CD4-positive, alpha-beta T cell treated with Interleukin-17A for 1 hour (primary cell): Measurements from ENCODE around the gene OLFML2A.
"Not testable (repeated sequence)": the region's sequence is repeated elsewhere in the genome, so short reads cannot be mapped to it uniquely, and the experiment has no call there.

Experiments used
- DNase-seq: peaks from one replicate; pipeline ENCODE4 v3.0.0-alpha.2; 2020

Gene OLFML2A

GRCh38 chr9:124761710-124762109 is 15.2 kb upstream of the OLFML2A start:
- no peak for DNase-seq

- no peak for DNase-seq
These were observed 14.3 kb upstream of the OLFML2A start for GRCh38 chr9:124762633-124763032.

- no peak for DNase-seq
These were observed 12.0 kb upstream of the OLFML2A start for GRCh38 chr9:124764774-124765438.

- no peak for DNase-seq
These were observed 11.5 kb upstream of the OLFML2A start for GRCh38 chr9:124765439-124765835.

- no peak for DNase-seq
These were observed 10.6 kb upstream of the OLFML2A start for GRCh38 chr9:124766326-124766725.

GRCh38 chr9:124766815-124767554 is 9.9 kb upstream of the OLFML2A start:
- DNase-seq: no peak

GRCh38 chr9:124767821-124768220 is 9.1 kb upstream of the OLFML2A start:
- no peak for DNase-seq

GRCh38 chr9:124768334-124768733 is 8.6 kb upstream of the OLFML2A start:
- DNase-seq: no peak

GRCh38 chr9:124768750-124769548 is 8.0 kb upstream of the OLFML2A start:
- no peak for DNase-seq

- DNase-seq: no peak
These were observed 7.2 kb upstream of the OLFML2A start for GRCh38 chr9:124769549-124770358.

- peak; percentile 47 for DNase-seq
These were observed 6.4 kb upstream of the OLFML2A start for GRCh38 chr9:124770359-124771020.

GRCh38 chr9:124771021-124771866 is 5.7 kb upstream of the OLFML2A start, which contains the start of gene NR6A1:
NR6A1 (minus strand) TSS chr9:124771311.
- DNase-seq: peak; percentile 94

- peak; percentile 38 for DNase-seq
These were observed 4.9 kb upstream of the OLFML2A start for GRCh38 chr9:124771867-124772679.

- DNase-seq: not testable (repeated sequence)
These were observed 4.1 kb upstream of the OLFML2A start for GRCh38 chr9:124772877-124773276.

GRCh38 chr9:124773473-124774128 is 3.3 kb upstream of the OLFML2A start:
- no peak for DNase-seq

GRCh38 chr9:124774129-124774978 is 2.6 kb upstream of the OLFML2A start:
- peak; percentile 86 for DNase-seq

GRCh38 chr9:124776618-124776953 is 347 bp upstream of the OLFML2A start:
- DNase-seq: no peak

- DNase-seq: no peak
These were observed 1.8 kb downstream of the OLFML2A start for GRCh38 chr9:124778575-124779367.
